Suprapubic skin (tissue), 4 donors: Measurements from ENCODE around the gene LCN15. TPM values are rescaled to one million over a fixed set of nuclear protein-coding genes. Genes with fewer than 3 reads are reported as not detected.
"Not testable (repeated sequence)": the region's sequence is repeated elsewhere in the genome, so short reads cannot be mapped to it uniquely, and the experiment has no call there.

Experiments used
- DNase-seq, 2 donors: peaks; one replicate each; pipeline ENCODE4 v3.0.0-alpha.2; 2019; ENCODE audit warnings: low spot score in 2 of 2
- H3K27ac ChIP-seq: fragments of 200-600 bp; sonication (generic); one replicate; pipeline ENCODE4 v1.5.1; 2019
- H3K27me3 ChIP-seq: fragments of 200-600 bp; sonication (generic); one replicate; pipeline ENCODE4 v1.5.1; 2019
- H3K36me3 ChIP-seq: fragments of 200-600 bp; sonication (generic); one replicate; pipeline ENCODE4 v1.5.1; 2019
- H3K4me1 ChIP-seq: fragments of 200-600 bp; sonication (generic); one replicate; pipeline ENCODE4 v1.5.1; 2019
- H3K4me3 ChIP-seq: fragments of 200-600 bp; sonication (generic); one replicate; pipeline ENCODE4 v1.5.1; 2019; ENCODE audit warnings: mild to moderate bottlenecking
- H3K9me3 ChIP-seq: fragments of 200-600 bp; sonication (generic); one replicate; pipeline ENCODE4 v1.5.1; 2019
- EP300 ChIP-seq: sonication (generic); formaldehyde crosslinking; IDR thresholded peaks from one replicate; pipeline ENCODE4 v1.6.1; 2017; ENCODE audit warnings: antibody characterized with exemption
- POLR2A ChIP-seq, 2 donors: fragments of 450-650 bp; IDR thresholded peaks; one replicate each; pipeline ENCODE4 v1.6.1; 2017; ENCODE audit warnings: antibody characterized with exemption in 2 of 2, mild to moderate bottlenecking in 2 of 2, moderate library complexity in 2 of 2
- POLR2AphosphoS5 ChIP-seq, 3 donors: sonication (generic); formaldehyde crosslinking; IDR thresholded peaks; one replicate each; pipeline ENCODE4 v1.6.1; 2017; ENCODE audit warnings: antibody characterized with exemption in 3 of 3
- WGBS: methylation state at CpG from one replicate; pipeline ENCODE4 v1.1.5; 2018; 5-methylcytosine and 5-hydroxymethylcytosine counted together
- total RNA-seq, 4 donors: library from RNA; depleted of rRNA; stranded (reverse); fragments of >200 nt; gene quantifications; one replicate each; pipeline ENCODE4 v1.1.0, GENCODE V29; 2016
- TF ChIP-seq, protein P1 (sequence below), 2 donors: fragments of 200-600 bp in 1 of 2; fragments of 450-650 bp in 1 of 2; sonication (generic) in 1 of 2; IDR thresholded peaks; one replicate each; pipeline ENCODE4 v1.5.1; 2016 to 2019; ENCODE audit warnings: antibody characterized with exemption in 2 of 2, mild to moderate bottlenecking in 1 of 2, moderate library complexity in 1 of 2

Gene LCN15
- total RNA-seq, 4 donors from 2014 or later, result 0.21 TPM; not detected in 3

DNA sequence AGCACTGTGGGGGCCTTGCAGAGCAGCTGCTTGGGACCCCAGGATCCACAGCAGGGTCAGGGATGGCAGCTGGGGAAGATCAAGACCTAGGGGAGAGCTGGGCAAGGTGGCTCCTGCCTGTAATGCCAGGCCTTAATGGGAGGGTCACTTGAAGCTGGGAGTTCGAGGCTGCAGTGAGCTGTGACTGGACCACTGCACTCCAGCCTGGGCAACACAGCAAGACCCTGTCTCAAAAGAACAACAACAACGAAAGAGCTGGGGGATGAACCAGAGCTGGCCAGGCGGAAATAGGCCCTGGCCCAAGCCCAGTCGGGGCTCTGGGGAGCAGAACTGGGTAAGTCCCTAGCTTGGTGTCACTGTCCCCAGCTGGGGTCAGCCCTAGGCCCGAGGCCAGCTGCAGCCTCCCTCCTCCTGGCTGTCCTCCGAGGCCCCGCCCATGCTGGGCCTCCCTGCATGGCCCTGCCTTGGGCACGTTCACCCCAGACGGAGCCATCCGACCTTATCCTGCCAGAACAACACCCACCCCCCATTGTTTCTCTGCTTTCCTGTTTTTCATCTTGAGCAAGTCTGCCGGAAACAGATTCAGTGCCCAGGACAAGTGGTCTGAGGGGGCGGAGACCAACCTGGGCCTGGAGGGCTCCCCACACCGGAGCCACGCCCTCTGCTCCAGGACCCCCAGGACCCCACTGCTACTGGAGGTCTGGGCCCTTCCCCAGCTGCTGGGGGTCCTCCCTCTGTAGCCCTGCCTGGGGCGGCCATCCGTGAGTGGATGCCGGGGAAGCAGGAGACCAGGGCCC, 50.0 kb downstream of the LCN15 start:
- 40% methylated on average over 5 of the region's 17 CpGs for WGBS
- DNase-seq, result no peak
- Histone ChIP-seq H3K4me3 (peak overlapping the region; percentile 53), H3K27me3 (peaks cover 26% of the 10 kb centered on the region), H3K36me3 (no peaks in the 10 kb centered on the region), H3K4me1 (peaks cover 27% of the 10 kb centered on the region), H3K9me3 (no peaks in the 10 kb centered on the region), H3K27ac (no peak overlapping the region)
- TF ChIP-seq POLR2AphosphoS5 (IDR thresholded peaks at IDR 0.05), result no peak
- TF ChIP-seq, protein P1, sequence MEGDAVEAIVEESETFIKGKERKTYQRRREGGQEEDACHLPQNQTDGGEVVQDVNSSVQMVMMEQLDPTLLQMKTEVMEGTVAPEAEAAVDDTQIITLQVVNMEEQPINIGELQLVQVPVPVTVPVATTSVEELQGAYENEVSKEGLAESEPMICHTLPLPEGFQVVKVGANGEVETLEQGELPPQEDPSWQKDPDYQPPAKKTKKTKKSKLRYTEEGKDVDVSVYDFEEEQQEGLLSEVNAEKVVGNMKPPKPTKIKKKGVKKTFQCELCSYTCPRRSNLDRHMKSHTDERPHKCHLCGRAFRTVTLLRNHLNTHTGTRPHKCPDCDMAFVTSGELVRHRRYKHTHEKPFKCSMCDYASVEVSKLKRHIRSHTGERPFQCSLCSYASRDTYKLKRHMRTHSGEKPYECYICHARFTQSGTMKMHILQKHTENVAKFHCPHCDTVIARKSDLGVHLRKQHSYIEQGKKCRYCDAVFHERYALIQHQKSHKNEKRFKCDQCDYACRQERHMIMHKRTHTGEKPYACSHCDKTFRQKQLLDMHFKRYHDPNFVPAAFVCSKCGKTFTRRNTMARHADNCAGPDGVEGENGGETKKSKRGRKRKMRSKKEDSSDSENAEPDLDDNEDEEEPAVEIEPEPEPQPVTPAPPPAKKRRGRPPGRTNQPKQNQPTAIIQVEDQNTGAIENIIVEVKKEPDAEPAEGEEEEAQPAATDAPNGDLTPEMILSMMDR (IDR thresholded peaks at IDR 0.05), result no peak
- no peak for TF ChIP-seq POLR2A (IDR thresholded peaks at IDR 0.05)
- TF ChIP-seq EP300, result no peak

DNA sequence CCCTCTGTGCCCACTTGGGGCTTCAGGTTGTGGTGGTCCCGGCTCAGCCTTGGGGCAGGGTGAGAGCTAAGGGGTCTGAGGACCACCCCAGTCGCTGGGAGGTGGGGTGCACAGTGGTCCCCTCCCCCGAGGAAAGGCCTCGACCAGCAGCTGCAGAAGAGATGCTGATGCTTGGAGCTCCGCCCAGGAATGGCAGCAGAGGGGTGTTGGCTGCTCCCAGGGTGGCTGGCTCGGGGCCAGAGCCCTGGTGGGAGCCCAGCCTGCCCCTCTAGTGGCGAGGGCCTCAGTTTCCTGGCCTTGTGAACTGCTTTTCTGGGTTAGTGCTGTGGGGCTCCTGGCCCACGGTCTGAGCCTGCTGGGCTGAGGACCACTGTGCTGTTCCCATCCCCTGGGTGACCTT, 50.8 kb downstream of the LCN15 start:
- WGBS, result 80% methylated on average over 1 of the region's 8 CpGs
- no peaks in the 10 kb centered on the region for H3K9me3 ChIP-seq
- TF ChIP-seq POLR2AphosphoS5 (IDR thresholded peaks at IDR 0.05) (no peak), POLR2A (IDR thresholded peaks at IDR 0.05) (no peak), EP300 (no peak)
- TF ChIP-seq, protein P1 (IDR thresholded peaks at IDR 0.05), result no peak
- peak overlapping the region; percentile 53 for H3K4me3 ChIP-seq
- H3K27me3 ChIP-seq, result peaks cover 26% of the 10 kb centered on the region
- H3K4me1 ChIP-seq, result peaks cover 25% of the 10 kb centered on the region
- H3K27ac ChIP-seq, result no peak overlapping the region
- no peaks in the 10 kb centered on the region for H3K36me3 ChIP-seq
- DNase-seq, result no peak

DNA sequence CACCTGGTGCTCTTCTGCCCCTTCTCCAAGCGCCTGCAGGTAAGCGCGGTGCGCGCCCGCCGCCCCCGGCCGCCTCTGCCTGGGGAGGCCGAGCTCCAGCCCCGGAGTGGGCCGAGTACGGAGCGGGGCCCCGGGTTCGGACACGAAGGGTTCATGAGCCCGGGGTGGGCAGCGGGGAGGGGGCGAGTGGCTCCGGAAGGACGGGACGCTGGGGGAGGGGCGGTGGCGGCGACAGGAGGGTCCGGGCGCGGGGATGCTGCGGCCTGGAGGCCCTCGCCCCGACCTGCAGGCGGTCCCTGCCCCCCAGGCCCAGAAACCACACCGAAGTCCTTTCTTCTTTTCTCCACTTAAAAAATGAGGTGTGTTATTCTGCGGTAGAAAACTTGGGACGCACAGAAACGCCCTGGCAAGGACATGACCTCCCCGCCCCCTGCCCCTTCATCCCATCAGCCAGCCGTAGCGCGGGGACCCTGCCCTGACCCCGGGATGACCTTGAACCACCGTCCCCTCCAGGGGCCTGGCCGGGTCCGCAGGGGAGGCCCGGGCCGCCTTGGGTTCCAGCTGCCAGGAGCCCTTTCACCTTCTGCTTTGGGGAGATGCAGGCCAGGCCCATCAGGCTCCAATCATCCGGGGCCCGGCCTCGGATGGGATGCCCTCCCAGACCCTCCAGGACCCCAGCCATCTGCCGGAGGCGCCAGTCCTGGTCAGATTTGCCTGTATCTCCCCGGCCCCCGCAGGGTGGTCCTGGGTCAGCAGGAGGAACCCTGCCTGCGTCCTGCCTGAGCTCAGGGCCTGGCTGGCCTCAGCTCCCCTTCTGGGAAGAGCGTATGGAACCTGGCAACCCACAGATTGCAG, 51.4 kb downstream of the LCN15 start:
- Histone ChIP-seq H3K27me3 (peaks cover 26% of the 10 kb centered on the region), H3K4me3 (peak overlapping the region; percentile 53), H3K36me3 (no peaks in the 10 kb centered on the region), H3K9me3 (no peaks in the 10 kb centered on the region), H3K27ac (peak overlapping the region; percentile 11), H3K4me1 (peaks cover 25% of the 10 kb centered on the region)
- DNase-seq, result no peak
- WGBS, result 11% methylated on average over 12 of the region's 56 CpGs
- no peak for TF ChIP-seq EP300
- TF ChIP-seq POLR2A (IDR thresholded peaks at IDR 0.05), result no peak
- TF ChIP-seq, protein P1 (IDR thresholded peaks at IDR 0.05), result no peak

DNA sequence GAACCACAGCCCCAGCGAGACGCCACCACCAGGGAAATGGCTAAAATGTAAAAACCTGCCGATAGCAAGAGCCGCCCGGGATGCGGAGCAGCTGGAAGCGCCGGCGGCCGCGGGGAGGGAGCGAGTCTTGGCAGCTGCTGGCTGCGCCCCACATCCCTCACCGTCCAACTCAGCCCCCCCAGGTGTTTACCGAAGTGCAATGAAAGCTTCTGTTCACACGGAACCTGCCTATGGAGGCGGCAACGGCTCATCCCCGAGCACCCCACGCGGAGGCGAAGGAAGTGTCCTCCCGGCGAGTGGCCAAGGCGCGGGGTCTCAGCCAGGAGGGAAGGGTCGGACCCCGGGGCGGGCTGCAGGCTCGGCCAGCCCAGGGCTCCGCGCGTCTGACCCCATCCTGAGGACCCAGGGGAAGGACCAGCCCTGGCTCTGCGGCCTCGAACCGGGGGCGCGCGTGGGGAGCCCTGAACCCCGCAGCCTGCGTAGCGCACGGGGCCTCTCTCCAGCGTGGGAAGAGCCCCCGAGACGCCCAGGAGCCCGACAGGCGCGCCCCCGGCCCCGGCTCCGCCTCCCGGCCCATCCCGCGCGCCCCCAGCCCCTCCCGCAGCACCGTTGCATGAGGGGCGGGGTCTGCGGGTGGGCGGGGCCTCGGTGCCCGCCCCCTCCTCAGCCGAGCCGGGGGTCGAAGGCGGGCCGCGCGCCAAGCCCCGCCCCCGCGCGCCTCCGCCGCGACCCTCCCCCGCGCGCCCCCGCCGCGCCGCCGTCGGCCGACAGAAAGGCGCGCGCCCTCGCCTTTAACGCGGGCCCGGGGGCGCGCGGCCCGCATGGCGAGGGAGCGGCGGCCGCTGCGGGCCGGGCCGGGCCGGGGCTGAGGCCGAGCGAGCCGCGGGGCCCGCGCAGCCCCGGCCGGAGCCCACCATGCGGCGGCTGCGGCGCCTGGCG, 52.3 kb downstream of the LCN15 start, which contains the start of gene DIPK1B:
DIPK1B (plus strand) TSS at position 822 of the 939 bp plus-strand sequence; CDS start at position 916, 94 bp downstream.
- TF ChIP-seq EP300, result no peak
- TF ChIP-seq POLR2A (IDR thresholded peaks at IDR 0.05), result no peak
- TF ChIP-seq POLR2AphosphoS5 (IDR thresholded peaks at IDR 0.05), result no peak
- TF ChIP-seq, protein P1 (IDR thresholded peaks at IDR 0.05), result no peak
- peaks cover 25% of the 10 kb centered on the region for H3K4me1 ChIP-seq
- no peak for DNase-seq
- H3K27me3 ChIP-seq, result peaks cover 26% of the 10 kb centered on the region
- H3K4me3 ChIP-seq, result peak within 1 kb of the TSS; percentile 53
- no peaks in the 10 kb centered on the region for H3K9me3 ChIP-seq
- H3K36me3 ChIP-seq, result no peaks in the 10 kb centered on the region
- peak within 1 kb of the TSS; percentile 11 for H3K27ac ChIP-seq
- 13% methylated on average over 15 of the region's 119 CpGs for WGBS

DNA sequence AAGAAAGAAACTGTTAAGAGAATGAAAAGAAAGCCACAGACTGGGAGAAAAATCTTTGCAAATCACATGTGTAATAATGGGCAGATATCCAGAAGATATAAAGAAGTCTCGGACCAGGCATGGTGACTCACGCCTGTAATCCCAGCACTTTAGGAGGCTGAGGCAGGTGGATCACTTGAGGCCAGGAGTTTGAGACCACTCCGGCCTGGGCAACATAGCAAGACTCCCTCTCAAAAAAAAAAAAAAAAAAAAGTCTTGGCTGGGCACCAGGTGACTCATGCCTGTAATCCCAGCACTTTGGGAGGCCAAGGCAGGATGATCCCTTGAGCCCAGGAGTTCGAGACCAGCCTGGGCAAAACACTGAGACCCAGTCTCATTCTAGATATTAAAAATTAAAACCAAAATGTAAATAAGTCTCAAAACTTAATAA, 53.1 kb downstream of the LCN15 start:
- Histone ChIP-seq H3K4me1 (peaks cover 25% of the 10 kb centered on the region), H3K27me3 (peaks cover 26% of the 10 kb centered on the region)
- H3K27ac ChIP-seq, H3K4me3 ChIP-seq, H3K36me3 ChIP-seq, H3K9me3 ChIP-seq, DNase-seq: not testable (repeated sequence)
- 13% methylated on average over 4 of the region's 4 CpGs for WGBS
